Spleen (tissue), 11 donors: ENCODE measurements around the gene MSX2. TPM values are rescaled to one million over a fixed set of nuclear protein-coding genes. Genes with fewer than 3 reads are reported as not detected.

Source experiments
- DNase-seq: peaks from one replicate; pipeline ENCODE4 v3.0.0-alpha.2; 2020
- H3K27ac ChIP-seq, 8 donors: fragments of 200-600 bp; sonication (generic) in 7 of 8; 1 replicate in 4 of 8; 2 replicates in 4 of 8; pipeline versions ENCODE4 v1.5.0 to v1.8.0; 2016 to 2021; ENCODE audit warnings: inconsistent platforms in 4 of 8, mild to moderate bottlenecking in 4 of 8, moderate library complexity in 1 of 8
- H3K27me3 ChIP-seq, 7 donors: fragments of 200-600 bp; sonication (generic) in 6 of 7; replicated peaks in 1 of 7; 1 replicate in 4 of 7; 2 replicates in 3 of 7; pipeline versions ENCODE4 v1.5.0 to v1.8.0; 2016 to 2021; ENCODE audit warnings: inconsistent platforms in 3 of 7, mild to moderate bottlenecking in 1 of 7
- H3K36me3 ChIP-seq, 6 donors: fragments of 200-600 bp; sonication (generic) in 5 of 6; 1 replicate in 4 of 6; 2 replicates in 2 of 6; pipeline versions ENCODE4 v1.5.0 to v1.8.0; 2016 to 2021; ENCODE audit warnings: inconsistent platforms in 2 of 6
- H3K4me1 ChIP-seq, 6 donors: fragments of 200-600 bp; sonication (generic) in 5 of 6; 1 replicate in 3 of 6; 2 replicates in 3 of 6; pipeline versions ENCODE4 v1.5.0 to v1.8.0; 2016 to 2021; ENCODE audit warnings: inconsistent platforms in 3 of 6
- H3K4me3 ChIP-seq, 8 donors: fragments of 200-600 bp; sonication (generic) in 7 of 8; 1 replicate in 4 of 8; 2 replicates in 4 of 8; pipeline versions ENCODE4 v1.5.0 to v1.8.0; 2016 to 2021; ENCODE audit warnings: inconsistent platforms in 4 of 8, mild to moderate bottlenecking in 4 of 8, moderate library complexity in 2 of 8
- H3K9me3 ChIP-seq, 8 donors: fragments of 200-600 bp; sonication (generic) in 7 of 8; 1 replicate in 4 of 8; 2 replicates in 4 of 8; pipeline versions ENCODE4 v1.5.0 to v1.8.0; 2016 to 2021; ENCODE audit warnings: inconsistent platforms in 4 of 8
- POLR2A ChIP-seq, 3 donors: fragments of 450-650 bp; IDR thresholded peaks; one replicate each; pipeline ENCODE4 v1.5.1; 2017; ENCODE audit warnings: antibody characterized with exemption in 3 of 3, mild to moderate bottlenecking in 1 of 3
- POLR2AphosphoS5 ChIP-seq, 3 donors: sonication (generic); formaldehyde crosslinking; IDR thresholded peaks; one replicate each; pipeline ENCODE4 v1.5.1; 2017; ENCODE audit warnings: antibody characterized with exemption in 3 of 3
- WGBS, 5 donors: extraction: QIAGEN DNeasy Blood & Tissue Kit in 3 of 5; methylation state at CpG; one replicate each; pipeline versions ENCODE4 v1.1.5 to v1.1.7; 2013 to 2018; 5-methylcytosine and 5-hydroxymethylcytosine counted together
- intact Hi-C: fragments of 100-400 bp; cut with DNase I; formaldehyde crosslinking; loops from one replicate; pipeline ENCODE4 v1.15.0; 2023; ENCODE audit warnings: low total_unique reads
- polyA plus RNA-seq, 3 donors: library from polyadenylated mRNA; stranded (reverse); fragments of 200-250 nt; gene quantifications; one replicate each; pipeline ENCODE4 v1.2.1, GENCODE V29; 2013
- total RNA-seq, 7 donors: library from RNA; depleted of rRNA in 3 of 7; stranded (reverse); fragments of >200 nt in 3 of 7; fragmentation: NEBNext Ultra II Directional in 4 of 7; extraction: Animal tissue kit (Norgen Biotek cat#: 25700) in 4 of 7; gene quantifications; one replicate each; pipeline versions ENCODE4 v1.1.0 to v1.2.1, GENCODE V29; 2016 to 2021
- TF ChIP-seq, protein P1 (sequence below), 11 experiments: fragments of 200-600 bp in 7 of 11; fragments of 450-650 bp in 4 of 11; sonication (generic) in 4 of 11; IDR thresholded peaks in 8 of 11; conservative IDR thresholded peaks in 3 of 11; 1 replicate in 7 of 11; 2 replicates in 4 of 11; pipeline versions ENCODE4 v1.4.0 to v1.8.0; 2016 to 2021; ENCODE audit warnings: antibody characterized with exemption in 11 of 11, inconsistent platforms in 4 of 11, mild to moderate bottlenecking in 1 of 11
- donor health status: healthy with polysubstance abuse.
- donor health status: DM: no; HTN: no; CAD: no; lungs with moderate emphysema.
- donor health status: DM: no; HTN: no; CAD: no.
- donor health status: Bipolar disorder and iron deficiency.
- donor health status: healthy.
- donor health status: DM: no; HTN: no; CAD: no.
- donor health status: DM: yes; HTN: yes; CAD: no.

MSX2 gene
- total and polyA plus RNA-seq, 10 donors = 0.11 to 3.2 (median 0.36) TPM

DNA sequence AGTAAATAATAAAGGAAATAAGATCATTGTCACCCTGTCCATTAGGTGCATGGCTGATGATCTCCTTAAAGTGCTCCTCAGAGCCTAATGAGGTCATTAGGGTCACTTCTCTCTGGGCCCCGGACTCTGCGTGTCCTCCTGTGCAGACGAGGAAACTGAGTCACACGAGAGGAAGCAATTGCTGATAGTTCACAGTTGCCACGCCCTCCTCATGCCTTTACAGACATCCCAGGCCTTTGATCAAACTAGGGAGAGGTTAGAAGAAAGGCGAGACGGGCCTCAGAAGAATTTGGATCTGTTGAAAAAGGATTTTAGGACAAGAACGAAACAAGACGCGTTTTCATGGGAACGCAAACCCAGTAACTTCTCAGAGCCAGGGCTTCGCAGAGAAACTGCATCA lies 32.0 kb upstream of the MSX2 start:
- no peak overlapping the region for H3K27ac ChIP-seq
- WGBS, 5 donors = 9 to 30% (median 10%) methylated on average over 12 of the region's 12 CpGs
- intact Hi-C loops = no loop called here
- H3K4me1 ChIP-seq = peaks cover 0 to 19% (median 7%) of the 10 kb centered on the region in 6 donors
- H3K27me3 ChIP-seq = peaks cover 0 to 90% (median 60%) of the 10 kb centered on the region in 7 donors
- H3K4me3 ChIP-seq = no peak overlapping the region
- TF ChIP-seq POLR2AphosphoS5 (IDR thresholded peaks at IDR 0.05) = no peak
- TF ChIP-seq, protein P1, sequence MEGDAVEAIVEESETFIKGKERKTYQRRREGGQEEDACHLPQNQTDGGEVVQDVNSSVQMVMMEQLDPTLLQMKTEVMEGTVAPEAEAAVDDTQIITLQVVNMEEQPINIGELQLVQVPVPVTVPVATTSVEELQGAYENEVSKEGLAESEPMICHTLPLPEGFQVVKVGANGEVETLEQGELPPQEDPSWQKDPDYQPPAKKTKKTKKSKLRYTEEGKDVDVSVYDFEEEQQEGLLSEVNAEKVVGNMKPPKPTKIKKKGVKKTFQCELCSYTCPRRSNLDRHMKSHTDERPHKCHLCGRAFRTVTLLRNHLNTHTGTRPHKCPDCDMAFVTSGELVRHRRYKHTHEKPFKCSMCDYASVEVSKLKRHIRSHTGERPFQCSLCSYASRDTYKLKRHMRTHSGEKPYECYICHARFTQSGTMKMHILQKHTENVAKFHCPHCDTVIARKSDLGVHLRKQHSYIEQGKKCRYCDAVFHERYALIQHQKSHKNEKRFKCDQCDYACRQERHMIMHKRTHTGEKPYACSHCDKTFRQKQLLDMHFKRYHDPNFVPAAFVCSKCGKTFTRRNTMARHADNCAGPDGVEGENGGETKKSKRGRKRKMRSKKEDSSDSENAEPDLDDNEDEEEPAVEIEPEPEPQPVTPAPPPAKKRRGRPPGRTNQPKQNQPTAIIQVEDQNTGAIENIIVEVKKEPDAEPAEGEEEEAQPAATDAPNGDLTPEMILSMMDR (IDR thresholded peaks at IDR 0.05 in 8 of 11, conservative IDR thresholded peaks at IDR 0.05 in 3 of 11) = no peak
- TF ChIP-seq POLR2A (IDR thresholded peaks at IDR 0.05) = no peak
- DNase-seq = no peak
- no peaks in the 10 kb centered on the region for H3K36me3 ChIP-seq
- H3K9me3 ChIP-seq = no peaks in the 10 kb centered on the region

DNA sequence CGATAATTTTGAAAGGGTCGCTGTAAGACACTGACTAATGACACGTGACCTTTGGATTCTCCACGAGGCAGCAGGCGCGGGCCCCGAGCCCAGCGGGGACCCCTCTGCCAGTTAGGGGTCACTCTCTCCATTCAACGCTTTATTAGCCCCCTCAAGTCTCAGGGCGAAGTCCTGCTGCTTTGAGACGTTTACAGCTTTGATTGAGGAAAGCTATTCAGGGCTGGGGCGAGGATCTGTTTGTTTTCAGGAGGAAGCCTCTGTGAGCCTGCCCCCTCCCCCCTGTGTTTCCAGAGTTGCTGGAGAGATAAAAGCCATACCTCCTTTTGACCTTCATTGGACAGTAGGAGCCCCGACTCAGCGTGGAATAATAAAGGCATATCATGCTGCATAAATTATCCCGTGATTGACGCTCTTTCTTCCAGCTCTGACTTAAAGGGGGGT lies 31.4 kb upstream of the MSX2 start:
- Histone ChIP-seq H3K36me3 (no peaks in the 10 kb centered on the region), H3K4me3 (no peak overlapping the region), H3K27me3 (peaks cover 0 to 83% (median 53%) of the 10 kb centered on the region in 7 donors), H3K4me1 (peaks cover 0 to 18% (median 7%) of the 10 kb centered on the region in 6 donors), H3K9me3 (no peaks in the 10 kb centered on the region), H3K27ac (no peak overlapping the region)
- WGBS, 5 donors = 4 to 15% (median 5%) methylated on average over 15 to 16 of the region's 16 CpGs
- DNase-seq = no peak
- intact Hi-C loops = no loop called here
- TF ChIP-seq POLR2A (IDR thresholded peaks at IDR 0.05) = no peak
- TF ChIP-seq, protein P1 (IDR thresholded peaks at IDR 0.05 in 8 of 11, conservative IDR thresholded peaks at IDR 0.05 in 3 of 11) = no peak
- TF ChIP-seq POLR2AphosphoS5 (IDR thresholded peaks at IDR 0.05) = no peak

DNA sequence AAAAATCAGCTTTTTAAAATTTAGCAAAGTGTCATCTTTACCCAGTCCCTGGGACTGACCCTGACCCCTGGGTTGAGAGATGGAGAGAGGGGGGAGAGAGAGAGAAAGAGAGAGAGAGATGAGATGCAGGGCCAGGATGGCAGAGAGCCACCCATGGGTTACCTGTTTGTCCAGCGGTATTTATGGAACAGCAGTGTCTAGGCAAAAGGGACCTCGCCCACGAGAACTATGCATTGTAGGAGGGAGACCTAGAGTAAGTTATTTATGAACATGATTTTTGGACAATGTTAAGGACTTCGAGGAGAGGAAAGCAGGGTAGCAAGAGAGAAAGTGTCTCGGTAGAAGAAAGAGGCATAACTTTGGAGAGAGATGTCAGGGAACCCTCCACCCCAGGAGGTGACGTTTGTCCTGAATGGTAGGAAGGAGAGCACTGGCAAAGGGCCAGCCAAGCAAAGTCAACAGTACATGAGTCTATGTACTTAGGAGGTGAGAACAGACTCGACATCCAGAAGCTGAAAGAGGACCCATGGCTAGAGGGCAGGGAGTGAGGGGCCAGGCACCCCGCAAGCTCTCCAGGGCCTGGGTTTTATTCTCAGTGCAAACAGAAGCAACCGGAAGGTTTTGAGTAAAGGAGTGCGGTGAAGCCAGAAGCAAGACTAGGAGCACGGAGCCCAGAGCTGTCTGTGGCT lies 30.5 kb upstream of the MSX2 start:
- TF ChIP-seq, protein P1 (IDR thresholded peaks at IDR 0.05 in 8 of 11, conservative IDR thresholded peaks at IDR 0.05 in 3 of 11) = no peak
- TF ChIP-seq POLR2A (IDR thresholded peaks at IDR 0.05) = no peak
- TF ChIP-seq POLR2AphosphoS5 (IDR thresholded peaks at IDR 0.05) = no peak
- no peak for DNase-seq
- peaks cover 0 to 82% (median 45%) of the 10 kb centered on the region in 7 donors for H3K27me3 ChIP-seq

DNA sequence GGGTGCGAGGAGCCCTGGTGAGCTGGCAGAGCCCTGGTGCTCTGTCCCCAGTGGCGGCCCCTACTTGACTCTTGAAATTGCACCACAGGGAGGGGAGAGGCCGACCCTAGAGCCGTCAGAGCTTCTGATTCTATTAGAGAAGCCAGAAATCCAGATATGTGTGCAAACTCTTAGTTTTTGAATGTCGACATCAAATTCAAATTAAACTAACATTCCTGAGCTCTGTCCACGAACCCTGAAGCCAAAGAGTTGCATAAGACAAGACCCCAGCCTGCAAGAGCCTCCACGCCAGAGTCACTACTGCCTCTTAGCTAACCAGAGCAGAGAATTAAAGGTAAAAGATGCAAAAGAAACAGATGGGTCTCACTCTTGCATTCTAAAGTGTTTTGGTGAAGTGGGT lies 29.8 kb upstream of the MSX2 start:
- no peak overlapping the region for H3K27ac ChIP-seq
- no peak for DNase-seq
- H3K4me3 ChIP-seq = no peak overlapping the region
- intact Hi-C loops = no loop called here
- no peaks in the 10 kb centered on the region for H3K36me3 ChIP-seq
- TF ChIP-seq, protein P1 (IDR thresholded peaks at IDR 0.05 in 8 of 11, conservative IDR thresholded peaks at IDR 0.05 in 3 of 11) = no peak
- no peak for TF ChIP-seq POLR2AphosphoS5 (IDR thresholded peaks at IDR 0.05)
- TF ChIP-seq POLR2A (IDR thresholded peaks at IDR 0.05) = no peak
- no peaks in the 10 kb centered on the region for H3K9me3 ChIP-seq
- peaks cover 0 to 11% (median 7%) of the 10 kb centered on the region in 6 donors for H3K4me1 ChIP-seq
- 28 to 34% (median 31%) methylated on average over 7 of the region's 7 CpGs for WGBS, 5 donors
- peaks cover 0 to 74% (median 39%) of the 10 kb centered on the region in 7 donors for H3K27me3 ChIP-seq

More for the DNA sequence above, 30.5 kb upstream of the MSX2 start:
- intact Hi-C loops = no loop called here
- Histone ChIP-seq H3K36me3 (no peaks in the 10 kb centered on the region), H3K9me3 (no peaks in the 10 kb centered on the region), H3K4me3 (no peak overlapping the region), H3K27ac (no peak overlapping the region), H3K4me1 (peaks cover 0 to 11% (median 7%) of the 10 kb centered on the region in 6 donors)
- WGBS, 5 donors = 30 to 39% (median 31%) methylated on average over 11 of the region's 11 CpGs
